ENCODE measurements around the gene HMX3. TPM values are rescaled to one million over a fixed set of nuclear protein-coding genes. Genes with fewer than 3 reads are reported as not detected.

Gene HMX3
- polyA plus RNA-seq, 1 donor from 2014 or later: not detected

GRCh38 chr10:123142701-123143161 lies 7.0 kb downstream of the HMX3 start:
- Histone ChIP-seq H2AFZ (ENCODE audit: low read depth, low read length) (no peak overlapping the region), H3K27ac (ENCODE audit: low read length) (no peak overlapping the region), H3F3A (ENCODE audit: insufficient read depth, low read length, poor library complexity, severe bottlenecking) (no peaks in the 10 kb centered on the region), H3K4me2 (ENCODE audit: low read length) (no peak overlapping the region), H3K9ac (ENCODE audit: low read length) (no peak overlapping the region), H3K79me2 (replicated peaks; ENCODE audit: insufficient read depth, low read length) (no peaks in the 10 kb centered on the region), H3K27me3 (ENCODE audit: insufficient read depth, low read depth, low read length) (peaks cover 100% of the 10 kb centered on the region), H3K36me3 (ENCODE audit: insufficient read depth, low read length) (no peaks in the 10 kb centered on the region), H4K20me1 (ENCODE audit: insufficient read depth) (no peaks in the 10 kb centered on the region), H3K9me3 (ENCODE audit: low read length) (no peaks in the 10 kb centered on the region), H3K4me3 (ENCODE audit: low read length) (no peak overlapping the region), H3K9me2 (ENCODE audit: insufficient read depth, low read length) (no peaks in the 10 kb centered on the region)
- TF ChIP-seq SMC3 (conservative IDR thresholded peaks at IDR 0.05; ENCODE audit: poor library complexity) (no peak), TAF1 (IDR thresholded peaks at IDR 0.05; ENCODE audit: low read depth) (no peak), EZH2 (IDR thresholded peaks at IDR 0.05; ENCODE audit: borderline replicate concordance, insufficient read depth, low read length, poor library complexity, severe bottlenecking) (no peak), CTCF (IDR thresholded peaks at IDR 0.05; ENCODE audit: poor library complexity, severe bottlenecking) (no peak)

GRCh38 chr10:123143162-123143824 lies 7.5 kb downstream of the HMX3 start:
- H3F3A ChIP-seq (ENCODE audit: insufficient read depth, low read length, poor library complexity, severe bottlenecking): no peaks in the 10 kb centered on the region
- no peak for TF ChIP-seq MXI1 (conservative IDR thresholded peaks at IDR 0.05; ENCODE audit: poor library complexity, severe bottlenecking)
- TF ChIP-seq SMC3 (conservative IDR thresholded peaks at IDR 0.05; ENCODE audit: poor library complexity): no peak
- TF ChIP-seq CTCF (IDR thresholded peaks at IDR 0.05; ENCODE audit: poor library complexity, severe bottlenecking): no peak
- no peak for TF ChIP-seq POLR2AphosphoS5 (IDR thresholded peaks at IDR 0.05)
- TF ChIP-seq EP300 (conservative IDR thresholded peaks at IDR 0.05; ENCODE audit: poor library complexity, severe bottlenecking): no peak
- no peak for TF ChIP-seq TAF1 (IDR thresholded peaks at IDR 0.05; ENCODE audit: low read depth)
- peak; percentile 96 for TF ChIP-seq EZH2 (IDR thresholded peaks at IDR 0.05; ENCODE audit: borderline replicate concordance, insufficient read depth, low read length, poor library complexity, severe bottlenecking)
- no peak for TF ChIP-seq REST (IDR thresholded peaks at IDR 0.05; ENCODE audit: borderline replicate concordance)
- no peak for TF ChIP-seq RAD21 (conservative IDR thresholded peaks at IDR 0.05)
- no peaks in the 10 kb centered on the region for H3K79me2 ChIP-seq (replicated peaks; ENCODE audit: insufficient read depth, low read length)
- H3K27ac ChIP-seq (ENCODE audit: low read length): no peak overlapping the region
- H4K20me1 ChIP-seq (ENCODE audit: insufficient read depth): no peaks in the 10 kb centered on the region
- H3K9me3 ChIP-seq (ENCODE audit: low read length): no peaks in the 10 kb centered on the region
- H3K9me2 ChIP-seq (ENCODE audit: insufficient read depth, low read length): no peaks in the 10 kb centered on the region
- H3K27me3 ChIP-seq (ENCODE audit: insufficient read depth, low read depth, low read length): peaks cover 100% of the 10 kb centered on the region
- no peak overlapping the region for H3K4me3 ChIP-seq (ENCODE audit: low read length)
- no peak overlapping the region for H3K9ac ChIP-seq (ENCODE audit: low read length)
- H2AFZ ChIP-seq (ENCODE audit: low read depth, low read length): no peak overlapping the region
- no peak overlapping the region for H3K4me2 ChIP-seq (ENCODE audit: low read length)
- H3K36me3 ChIP-seq (ENCODE audit: insufficient read depth, low read length): no peaks in the 10 kb centered on the region
